ENCODE results near the gene SCYGR7. TPM values are rescaled to one million over a fixed set of nuclear protein-coding genes. Genes with fewer than 3 reads are reported as not detected.

Gene SCYGR7
- total and polyA plus RNA-seq, 2 of the 13 experiments (the other 11 are each of a cell fraction or from before 2014, with no cell fraction given) = not detected

DNA sequence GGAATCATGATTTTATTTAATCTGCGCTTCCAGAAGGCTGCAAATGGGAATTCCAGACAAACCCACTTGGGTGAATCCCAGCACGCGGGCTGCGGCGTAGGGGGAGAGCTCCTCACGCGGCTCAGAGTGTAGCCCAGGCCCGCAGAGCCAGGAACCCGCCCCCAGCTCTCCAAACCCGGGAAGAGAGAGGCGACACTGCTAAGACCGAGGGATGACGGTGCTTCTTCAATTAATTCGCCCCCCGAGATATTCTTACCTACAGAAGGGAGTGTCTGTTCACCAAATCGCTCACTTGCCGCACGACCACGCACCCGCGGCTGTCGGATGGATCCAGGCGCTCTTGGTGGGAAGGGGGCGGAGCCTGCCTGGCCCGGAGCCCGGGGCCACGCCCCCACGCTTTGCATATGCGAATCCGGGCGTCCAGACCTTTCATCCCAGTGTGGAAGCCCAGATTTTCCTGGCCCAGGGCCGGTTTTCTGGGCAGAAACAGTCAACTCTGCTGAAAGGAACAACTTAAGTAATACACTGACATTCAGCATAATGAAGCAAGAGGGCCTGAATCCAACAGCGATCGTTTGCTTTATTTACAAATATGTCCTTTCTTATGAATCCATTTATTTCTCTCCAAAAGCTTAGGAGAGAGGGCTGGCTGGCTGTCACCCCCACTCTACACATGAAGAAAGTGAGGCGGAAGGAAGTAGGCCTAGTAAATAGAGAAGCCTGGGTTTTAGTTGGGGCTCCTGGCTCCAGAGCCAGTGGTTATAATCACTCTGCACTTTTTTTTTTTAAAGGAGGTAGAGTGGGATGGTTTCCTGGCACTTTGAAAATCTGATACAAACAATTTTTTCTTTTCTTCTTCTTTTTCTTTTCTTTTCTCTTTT, 10.2 kb upstream of the SCYGR7 start, which contains the start of gene SLC19A3 (continued):
- 0 out of 2 replicates have a peak, but pooled peaks have one; percentile 16 for TF ChIP-seq ZMYM4 (CRISPR knock-in tag; IDR thresholded peaks at IDR 0.05)
- peak; percentile 58; the same call in 1 of the 2 replicates for TF ChIP-seq ZNF556 (CRISPR knock-in tag; IDR thresholded peaks at IDR 0.05; ENCODE audit: borderline replicate concordance)
- no peak for TF ChIP-seq SAFB2 (CRISPR knock-in tag; IDR thresholded peaks at IDR 0.05; ENCODE audit: borderline replicate concordance, low read depth)
- TF ChIP-seq ZNF230 (CRISPR knock-in tag; IDR thresholded peaks at IDR 0.05) = no peak
- TF ChIP-seq MEIS1 (CRISPR knock-in tag; IDR thresholded peaks at IDR 0.05; ENCODE audit: borderline replicate concordance) = 0 out of 2 replicates have a peak, but pooled peaks have one; percentile 27
- TF ChIP-seq HNRNPUL1 (IDR thresholded peaks at IDR 0.05; ENCODE audit: low read depth, low read length) = no peak
- TF ChIP-seq, protein P1, sequence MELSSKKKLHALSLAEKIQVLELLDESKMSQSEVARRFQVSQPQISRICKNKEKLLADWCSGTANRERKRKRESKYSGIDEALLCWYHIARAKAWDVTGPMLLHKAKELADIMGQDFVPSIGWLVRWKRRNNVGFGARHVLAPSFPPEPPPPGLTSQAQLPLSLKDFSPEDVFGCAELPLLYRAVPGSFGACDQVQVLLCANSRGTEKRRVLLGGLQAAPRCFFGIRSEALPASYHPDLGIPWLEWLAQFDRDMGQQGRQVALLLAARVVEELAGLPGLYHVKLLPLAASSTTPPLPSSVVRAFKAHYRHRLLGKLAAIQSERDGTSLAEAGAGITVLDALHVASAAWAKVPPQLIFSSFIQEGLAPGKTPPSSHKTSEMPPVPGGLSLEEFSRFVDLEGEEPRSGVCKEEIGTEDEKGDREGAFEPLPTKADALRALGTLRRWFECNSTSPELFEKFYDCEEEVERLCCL (CRISPR knock-in tag; IDR thresholded peaks at IDR 0.05; ENCODE audit: borderline replicate concordance) = no peak
- TF ChIP-seq ZBTB38 (CRISPR knock-in tag; IDR thresholded peaks at IDR 0.05) = 0 out of 2 replicates have a peak, but pooled peaks have one; percentile 23
- no peak for TF ChIP-seq JDP2 (CRISPR knock-in tag; IDR thresholded peaks at IDR 0.05; ENCODE audit: borderline replicate concordance)
- TF ChIP-seq ZNF883 (CRISPR knock-in tag; IDR thresholded peaks at IDR 0.05; ENCODE audit: not compliant biosample characterization) = no peak
- TF ChIP-seq RBM39 (IDR thresholded peaks at IDR 0.05; ENCODE audit: low read depth, low read length, poor library complexity, severe bottlenecking) = no peak
- no peak for TF ChIP-seq MBD4 (IDR thresholded peaks at IDR 0.05; ENCODE audit: borderline replicate concordance, low read length)
- TF ChIP-seq ZNF33B (CRISPR knock-in tag; IDR thresholded peaks at IDR 0.05) = 0 out of 2 replicates have a peak, but pooled peaks have one; percentile 61
- TF ChIP-seq STAG1 (CRISPR knock-in tag; IDR thresholded peaks at IDR 0.05) = no peak
- TF ChIP-seq ZNF740 (CRISPR knock-in tag; IDR thresholded peaks at IDR 0.05) = no peak
- no peak for TF ChIP-seq CBX2 (IDR thresholded peaks at IDR 0.05; ENCODE audit: low read depth, low read length)
- 0 out of 2 replicates have a peak, but pooled peaks have one; percentile 38 for TF ChIP-seq CBX2 (CRISPR knock-in tag; IDR thresholded peaks at IDR 0.05; ENCODE audit: low read depth)
- TF ChIP-seq SP140L (CRISPR knock-in tag; IDR thresholded peaks at IDR 0.05; ENCODE audit: borderline replicate concordance) = no peak
- no peak for TF ChIP-seq SUZ12 (IDR thresholded peaks at IDR 0.05; ENCODE audit: low read depth, low read length)
- TF ChIP-seq ZNF772 (CRISPR knock-in tag; IDR thresholded peaks at IDR 0.05) = no peak
- TF ChIP-seq HNRNPH1 (optimal IDR thresholded peaks at IDR 0.05; ENCODE audit: low read depth, low read length) = no peak
- no peak for TF ChIP-seq EHMT2 (IDR thresholded peaks at IDR 0.05; ENCODE audit: borderline replicate concordance, low read depth, low read length)
- TF ChIP-seq HNRNPLL (IDR thresholded peaks at IDR 0.05; ENCODE audit: low read depth, low read length, poor library complexity, severe bottlenecking) = peak; percentile 54
- no peak for TF ChIP-seq ZNF264 (CRISPR knock-in tag; IDR thresholded peaks at IDR 0.05)
- TF ChIP-seq GABPA (IDR thresholded peaks at IDR 0.05; ENCODE audit: low read depth, low read length) = no peak
- 0 out of 2 replicates have a peak, but pooled peaks have one; percentile 25 for TF ChIP-seq GABPA (CRISPR knock-in tag; IDR thresholded peaks at IDR 0.05; ENCODE audit: low read depth)
- no peak for TF ChIP-seq KLF16 (CRISPR knock-in tag; IDR thresholded peaks at IDR 0.05)
- 0 out of 2 replicates have a peak, but pooled peaks have one; percentile 27 for TF ChIP-seq ZNF558 (CRISPR knock-in tag; IDR thresholded peaks at IDR 0.05; ENCODE audit: borderline replicate concordance)
- TF ChIP-seq TEAD3 (CRISPR knock-in tag; optimal IDR thresholded peaks at IDR 0.05; ENCODE audit: borderline replicate concordance) = no peak
- peak; percentile 41; the same call in 1 of the 2 replicates for TF ChIP-seq TBX2 (CRISPR knock-in tag; IDR thresholded peaks at IDR 0.05; ENCODE audit: borderline replicate concordance)
